Measurements from ENCODE around the gene MEIS1. TPM values are rescaled to one million over a fixed set of nuclear protein-coding genes. Genes with fewer than 3 reads are reported as not detected.

Gene MEIS1
- total and polyA plus RNA-seq, 2 donors (not counting 3 experiments of a cell fraction or from before 2014, with no cell fraction given), result 10.0 to 26.5 TPM

- Histone ChIP-seq H4K20me1 (replicated peaks; ENCODE audit: control insufficient read depth, extremely low read depth, insufficient read depth, low read length) (no peaks in the 10 kb centered on the region), H3K27me3 (ENCODE audit: control insufficient read depth in 2 of 2, insufficient read depth in 2 of 2, low read length in 2 of 2) (peaks cover 56 to 59% of the 10 kb centered on the region in 2 experiments), H3K4me3 (replicated peaks in 1 of 3; ENCODE audit: insufficient read depth in 1 of 3, low read depth in 1 of 3, low read length in 3 of 3) (no peak overlapping the region), H3K9ac (replicated peaks; ENCODE audit: extremely low read depth, insufficient read depth, low read length) (no peak overlapping the region), H3K27ac (ENCODE audit: insufficient read depth, low read depth, low read length) (no peak overlapping the region), H3K79me2 (ENCODE audit: control insufficient read depth, insufficient read depth, low read length) (no peaks in the 10 kb centered on the region), H3K4me1 (ENCODE audit: control insufficient read depth, extremely low read depth, insufficient read depth, low read length) (peaks cover 5% of the 10 kb centered on the region), H3K36me3 (ENCODE audit: control insufficient read depth in 2 of 2, extremely low read depth in 1 of 2, insufficient read depth in 2 of 2, low read length in 2 of 2) (no peaks in the 10 kb centered on the region), H2AFZ (ENCODE audit: low read depth, low read length) (no peak overlapping the region), H3K9me3 (replicated peaks; ENCODE audit: control insufficient read depth, insufficient read depth, low read length) (no peaks in the 10 kb centered on the region), H3K9me1 (replicated peaks; ENCODE audit: control insufficient read depth, extremely low read depth, insufficient read depth, low read length) (no peaks in the 10 kb centered on the region), H3K4me2 (ENCODE audit: insufficient read depth, low read length) (no peak overlapping the region)
- intact Hi-C loops (cut with micrococcal nuclease), result loop anchor here (5.0 kb wide), 2 partner anchors 445 to 1605 kb away; no protein-coding TSS in a partner anchor
- DNase-seq (ENCODE audit: low read depth, low spot score) (no peak), FAIRE-seq (no peak)
- ChIA-PET CTCF (interaction anchor here (0.9 to 8.3 kb wide), 8 partner anchors 11 to 1050 kb away, joined by 3 to 154 read pairs (median 5); no protein-coding TSS in a partner anchor), POLR2A (interaction anchor here (0.6 kb wide), 1 partner anchor 1491 kb away, joined by 4 read pairs; no protein-coding TSS in a partner anchor)
- dilution Hi-C loops (cut with MboI; ENCODE audit: extremely low pct_ligation_motif_present, low sequenced_read_pairs), result no loop called here
- no TSS peak for BruUV-seq (replicated peaks)
- no peak for TF ChIP-seq CTCF (IDR thresholded peaks at IDR 0.05; ENCODE audit: extremely low read depth in 1 of 2, insufficient read depth in 1 of 2, low read depth in 1 of 2, low read length in 2 of 2)
- TF ChIP-seq EZH2 (IDR thresholded peaks at IDR 0.05; ENCODE audit: borderline replicate concordance, low read depth, low read length, severe bottlenecking), result no peak
- TF ChIP-seq MYC (IDR thresholded peaks at IDR 0.05; ENCODE audit: low read depth, low read length), result no peak
- no peak for TF ChIP-seq GATA2 (IDR thresholded peaks at IDR 0.05; ENCODE audit: insufficient read depth, insufficient read length, low read depth, low read length)
- TF ChIP-seq POLR2AphosphoS5 (IDR thresholded peaks at IDR 0.05; ENCODE audit: insufficient read depth, low read depth, low read length), result no peak
- no peak for TF ChIP-seq POLR2A (IDR thresholded peaks at IDR 0.05; ENCODE audit: low read depth, low read length)
- TF ChIP-seq FOS (IDR thresholded peaks at IDR 0.05; ENCODE audit: borderline replicate concordance, insufficient read depth, low read length), result no peak
- TF ChIP-seq JUN (IDR thresholded peaks at IDR 0.05; ENCODE audit: borderline replicate concordance, insufficient read depth, insufficient read length, low read depth), result no peak
- no peak for TF ChIP-seq MAX (IDR thresholded peaks at IDR 0.05; ENCODE audit: insufficient read depth, insufficient read length)
Observed at GRCh38 chr2:66427300-66427699, 7.6 kb upstream of the MEIS1 start.

Measured in endothelial cell of umbilical vein (primary cell).